HEK293T (cell line): ENCODE results near the gene NPDC1.

Experiments used
- FOXM1 ChIP-seq: fragments of 450-650 bp; IDR thresholded peaks from 2 replicates; pipeline ENCODE4 v1.6.1; 2017; ENCODE audit warnings: mild to moderate bottlenecking, borderline replicate concordance
- HDGF ChIP-seq: fragments of 450-650 bp; IDR thresholded peaks from 2 replicates; pipeline ENCODE4 v1.6.1; 2017; ENCODE audit warnings: antibody characterized with exemption, borderline replicate concordance
- L3MBTL2 ChIP-seq: fragments of 450-650 bp; conservative IDR thresholded peaks from 2 replicates; pipeline ENCODE4 v1.6.1; 2016; ENCODE audit warnings: mild to moderate bottlenecking

DNA sequence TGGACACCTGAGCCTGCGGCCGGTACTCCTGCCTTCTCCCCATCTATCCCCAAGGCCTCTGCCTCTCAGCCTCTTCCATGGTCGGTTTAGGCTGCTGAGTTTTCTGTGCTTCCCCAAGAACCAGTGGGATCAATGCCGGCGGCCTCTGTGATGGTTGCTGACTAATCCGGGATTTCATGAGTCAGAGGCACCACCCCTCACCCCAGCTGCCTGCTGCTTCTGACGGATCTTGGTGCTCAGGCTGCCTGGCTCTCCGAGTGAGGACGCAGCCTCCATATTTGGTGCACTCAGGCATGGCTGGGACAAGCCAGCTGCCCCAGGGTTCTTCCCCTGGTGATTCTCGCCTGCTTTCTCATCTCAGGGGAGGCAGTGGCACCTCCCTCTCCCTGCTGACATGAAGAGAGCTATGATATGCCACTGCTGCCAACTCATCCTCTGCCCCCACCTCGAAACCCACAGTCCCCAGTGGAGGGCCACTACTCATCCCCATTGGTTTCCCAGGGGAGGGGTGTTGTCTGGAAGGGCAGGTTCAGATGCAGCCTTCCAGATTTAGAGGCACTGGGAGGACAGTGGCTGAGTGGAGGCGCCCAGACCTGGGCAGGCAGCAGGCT, 37.5 kb upstream of the NPDC1 start:
- TF ChIP-seq FOXM1 (no peak), L3MBTL2 (no peak), HDGF (no peak)
